Loucy (cell line): ENCODE measurements around the gene PEMT.

Source experiments
- CTCF ChIP-seq: fragments of 200-600 bp; sonication (generic); conservative IDR thresholded peaks from 2 replicates; pipeline ENCODE4 v1.5.1; 2014; ENCODE audit warnings: mild to moderate bottlenecking, antibody characterized with exemption, low read length
- EZH2phosphoT487 ChIP-seq: fragments of 200-600 bp; IDR thresholded peaks from 2 replicates; pipeline ENCODE4 v1.6.1; 2018; ENCODE audit warnings: antibody characterized with exemption, mild to moderate bottlenecking, moderate library complexity, borderline replicate concordance

- no peak for TF ChIP-seq CTCF
- no peak for TF ChIP-seq EZH2phosphoT487
Observed at GRCh38 chr17:17598003-17598402, 6.5 kb upstream of the PEMT start.
